Measurements from ENCODE around the gene OSBPL6. TPM values are rescaled to one million over a fixed set of nuclear protein-coding genes. Genes with fewer than 3 reads are reported as not detected.

Gene OSBPL6
- total and polyA plus RNA-seq, 2 of the 13 experiments (the other 11 are each of a cell fraction or from before 2014, with no cell fraction given), result 0.03 to 0.11 TPM

DNA sequence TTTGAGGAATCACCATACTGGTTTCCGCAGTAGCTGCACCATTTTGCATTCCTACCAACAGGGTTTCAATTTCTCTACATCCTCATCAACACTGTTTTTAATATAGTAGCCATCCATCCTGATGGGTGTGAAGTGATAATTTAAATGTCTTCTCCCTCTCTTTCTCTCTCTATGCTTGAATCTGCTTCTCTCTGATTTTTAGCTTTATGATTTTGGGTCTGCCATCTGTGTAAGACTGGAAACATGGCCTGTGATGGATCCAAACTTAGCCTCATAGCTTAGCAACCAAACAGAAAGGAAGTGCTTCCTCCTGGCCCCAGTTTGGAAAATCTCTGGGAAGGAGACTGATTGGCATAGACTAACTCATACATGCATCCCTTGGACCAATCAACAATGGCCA, 33.7 kb upstream of the OSBPL6 start (continued):
- TF ChIP-seq ZNF563 (CRISPR knock-in tag; IDR thresholded peaks at IDR 0.05) (no peak), ZBTB2 (CRISPR knock-in tag; IDR thresholded peaks at IDR 0.05; ENCODE audit: low read depth) (no peak), RBM22 (optimal IDR thresholded peaks at IDR 0.05; ENCODE audit: low read length) (no peak), JUNB (CRISPR knock-in tag; IDR thresholded peaks at IDR 0.05; ENCODE audit: borderline replicate concordance) (no peak), NR2F2 (IDR thresholded peaks at IDR 0.05; ENCODE audit: borderline replicate concordance, low read depth) (no peak), ZNF484 (CRISPR knock-in tag; IDR thresholded peaks at IDR 0.05; ENCODE audit: borderline replicate concordance, low read depth) (no peak)
- TF ChIP-seq, protein P1, sequence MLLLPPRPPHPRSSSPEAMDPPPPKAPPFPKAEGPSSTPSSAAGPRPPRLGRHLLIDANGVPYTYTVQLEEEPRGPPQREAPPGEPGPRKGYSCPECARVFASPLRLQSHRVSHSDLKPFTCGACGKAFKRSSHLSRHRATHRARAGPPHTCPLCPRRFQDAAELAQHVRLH (CRISPR knock-in tag; IDR thresholded peaks at IDR 0.05; ENCODE audit: borderline replicate concordance, low read depth), result no peak
- TF ChIP-seq, protein P2, sequence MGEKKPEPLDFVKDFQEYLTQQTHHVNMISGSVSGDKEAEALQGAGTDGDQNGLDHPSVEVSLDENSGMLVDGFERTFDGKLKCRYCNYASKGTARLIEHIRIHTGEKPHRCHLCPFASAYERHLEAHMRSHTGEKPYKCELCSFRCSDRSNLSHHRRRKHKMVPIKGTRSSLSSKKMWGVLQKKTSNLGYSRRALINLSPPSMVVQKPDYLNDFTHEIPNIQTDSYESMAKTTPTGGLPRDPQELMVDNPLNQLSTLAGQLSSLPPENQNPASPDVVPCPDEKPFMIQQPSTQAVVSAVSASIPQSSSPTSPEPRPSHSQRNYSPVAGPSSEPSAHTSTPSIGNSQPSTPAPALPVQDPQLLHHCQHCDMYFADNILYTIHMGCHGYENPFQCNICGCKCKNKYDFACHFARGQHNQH (CRISPR knock-in tag; IDR thresholded peaks at IDR 0.05), result no peak

- ATAC-seq (no peak), DNase-seq (ENCODE audit: low spot score) (no peak), FAIRE-seq (peak; percentile 8)
- ChIA-PET CTCF (ENCODE audit: low intra/inter-chr PET ratio, low total read pairs) (no interaction called here), POLR2A (no interaction called here)
- H3K27ac ChIP-seq (ENCODE audit: extremely low read length, insufficient read depth, low read length), result no peak overlapping the region
- no peak for TF ChIP-seq POLR2A (IDR thresholded peaks at IDR 0.05; ENCODE audit: insufficient read depth in 1 of 2, low read depth in 2 of 2, low read length in 2 of 2)
- no peak for TF ChIP-seq GABPB1 (CRISPR knock-in tag; IDR thresholded peaks at IDR 0.05)
- TF ChIP-seq, protein P3, sequence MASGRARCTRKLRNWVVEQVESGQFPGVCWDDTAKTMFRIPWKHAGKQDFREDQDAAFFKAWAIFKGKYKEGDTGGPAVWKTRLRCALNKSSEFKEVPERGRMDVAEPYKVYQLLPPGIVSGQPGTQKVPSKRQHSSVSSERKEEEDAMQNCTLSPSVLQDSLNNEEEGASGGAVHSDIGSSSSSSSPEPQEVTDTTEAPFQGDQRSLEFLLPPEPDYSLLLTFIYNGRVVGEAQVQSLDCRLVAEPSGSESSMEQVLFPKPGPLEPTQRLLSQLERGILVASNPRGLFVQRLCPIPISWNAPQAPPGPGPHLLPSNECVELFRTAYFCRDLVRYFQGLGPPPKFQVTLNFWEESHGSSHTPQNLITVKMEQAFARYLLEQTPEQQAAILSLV (CRISPR knock-in tag; IDR thresholded peaks at IDR 0.05; ENCODE audit: borderline replicate concordance), result no peak
- TF ChIP-seq MEIS1 (CRISPR knock-in tag; IDR thresholded peaks at IDR 0.05; ENCODE audit: borderline replicate concordance), result no peak
- no peak for TF ChIP-seq ZNF224 (CRISPR knock-in tag; IDR thresholded peaks at IDR 0.05)
- TF ChIP-seq PHB2 (IDR thresholded peaks at IDR 0.05; ENCODE audit: partially characterized antibody), result no peak
- no peak for TF ChIP-seq MAFG (CRISPR knock-in tag; IDR thresholded peaks at IDR 0.05)
- TF ChIP-seq BCL6 (CRISPR knock-in tag; IDR thresholded peaks at IDR 0.05), result no peak
- no peak for TF ChIP-seq ZNF317 (CRISPR knock-in tag; IDR thresholded peaks at IDR 0.05)
- no peaks in the 10 kb centered on the region for H3K36me3 ChIP-seq (replicated peaks in 1 of 2; ENCODE audit: control insufficient read depth in 1 of 2, insufficient read depth in 2 of 2, low read length in 2 of 2)
- H4K20me1 ChIP-seq (ENCODE audit: insufficient read depth, low read length), result no peaks in the 10 kb centered on the region
- H3K4me1 ChIP-seq (ENCODE audit: insufficient read depth, low read length), result no peaks in the 10 kb centered on the region
- H3K9ac ChIP-seq (ENCODE audit: insufficient read depth, low read depth, low read length), result no peak overlapping the region
- no peaks in the 10 kb centered on the region; a peak in 1 of 5 replicates for H3K27me3 ChIP-seq (ENCODE audit: control insufficient read depth in 1 of 2, insufficient read depth in 2 of 2, low read length in 2 of 2)
- H3K79me2 ChIP-seq (ENCODE audit: insufficient read depth, low read length), result no peaks in the 10 kb centered on the region
- no peak overlapping the region for H3K4me2 ChIP-seq (ENCODE audit: low read depth, low read length)
- in situ Hi-C loops (cut with HindIII; ENCODE audit: extremely low pct_ligation_motif_present, low pct_unique_long_range_greater_than_20kb), result no loop called here
- H3K9me3 ChIP-seq (ENCODE audit: low read length), result no peaks in the 10 kb centered on the region
- no peak overlapping the region for H3K4me3 ChIP-seq (replicated peaks in 1 of 3; ENCODE audit: insufficient read depth in 1 of 3, low read depth in 2 of 3, low read length in 3 of 3)
- intact Hi-C loops (cut with micrococcal nuclease; ENCODE audit: unreplicated experiment), result no loop called here
- H2AFZ ChIP-seq (ENCODE audit: low read length), result no peak overlapping the region
- WGBS (ENCODE audit: low lambda C conversion rate), result 19% methylated on average over 4 of the region's 4 CpGs
- no TSS peak for BruUV-seq (replicated peaks)
Observed at GRCh38 chr2:178163395-178163794, 30.9 kb upstream of the OSBPL6 start.
